GM19455 (cell line): ENCODE results near the gene HYAL2.

Experiments
- ATAC-seq: cut with Tn5 transposase; IDR thresholded peaks from one replicate; pipeline ENCODE4 v1.9.1; 2021; ENCODE audit not compliant: unreplicated experiment

HYAL2 gene

GRCh38 chr3:50322386-50323091, at the start of gene HYAL2:
HYAL2 (minus strand) TSS chr3:50322745; CDS start chr3:50320489, 2,256 bp downstream.
- no peak for ATAC-seq

- no peak for ATAC-seq
Observed at GRCh38 chr3:50371133-50371685, 48.7 kb upstream of the HYAL2 start.

GRCh38 chr3:50370594-50370993, 48.0 kb upstream of the HYAL2 start:
- no peak for ATAC-seq

GRCh38 chr3:50369012-50369670, 46.6 kb upstream of the HYAL2 start:
- no peak for ATAC-seq

GRCh38 chr3:50365842-50366220, 43.3 kb upstream of the HYAL2 start:
- no peak for ATAC-seq

GRCh38 chr3:50365080-50365841, 42.7 kb upstream of the HYAL2 start:
- ATAC-seq: peak; percentile 81

- ATAC-seq: no peak
Observed at GRCh38 chr3:50364573-50365079, 42.1 kb upstream of the HYAL2 start.

GRCh38 chr3:50359760-50360110, 37.2 kb upstream of the HYAL2 start:
- peak; percentile 14 for ATAC-seq

- ATAC-seq: peak; percentile 98
Observed at GRCh38 chr3:50358911-50359759, 36.6 kb upstream of the HYAL2 start, which contains the start of gene TMEM115. TMEM115 (minus strand) TSS chr3:50359521; CDS start chr3:50359063, 458 bp downstream.

GRCh38 chr3:50358355-50358910, 35.9 kb upstream of the HYAL2 start:
- ATAC-seq: no peak

- no peak for ATAC-seq
Observed at GRCh38 chr3:50357481-50357880, 34.9 kb upstream of the HYAL2 start.

GRCh38 chr3:50356553-50356952, 34.0 kb upstream of the HYAL2 start:
- no peak for ATAC-seq

- no peak for ATAC-seq
Observed at GRCh38 chr3:50355829-50356552, 33.4 kb upstream of the HYAL2 start.

- no peak for ATAC-seq
Observed at GRCh38 chr3:50354850-50355249, 32.3 kb upstream of the HYAL2 start.

GRCh38 chr3:50354186-50354764, 31.7 kb upstream of the HYAL2 start:
- no peak for ATAC-seq

GRCh38 chr3:50353245-50354004, 30.9 kb upstream of the HYAL2 start:
- ATAC-seq: no peak

GRCh38 chr3:50352781-50353180, 30.2 kb upstream of the HYAL2 start:
- no peak for ATAC-seq

- ATAC-seq: no peak
Observed at GRCh38 chr3:50351323-50351697, 28.8 kb upstream of the HYAL2 start.
